OCI-LY7 (cell line): ENCODE data around the gene KPNA2. TPM values are rescaled to one million over a fixed set of nuclear protein-coding genes. Genes with fewer than 3 reads are reported as not detected.

Source experiments
- Bru-seq: library from RNA; stranded (reverse); fragments of 400-500 nt; gene quantifications from one replicate; lab custom pipeline; 2021; lab: Mats Ljungman, UMichigan
- BruChase-seq, 2 experiments: library from RNA; stranded (reverse); fragments of 400-500 nt; gene quantifications; one replicate each; lab custom pipeline; 2021; lab: Mats Ljungman, UMichigan
- BruUV-seq: library from RNA; stranded (reverse); fragments of 400-500 nt; replicated peaks from 2 replicates; lab custom pipeline; 2021; lab: Mats Ljungman, UMichigan
- CTCF ChIA-PET: fragments of 300-600 bp; sonication (Branson Sonifier 250); formaldehyde crosslinking; loops from one replicate; lab custom pipeline; 2022; ENCODE audit warnings: antibody characterized with exemption; ENCODE audit not compliant: unreplicated experiment; lab: Charles Lee
- POLR2A ChIA-PET: fragments of 300-600 bp; sonication (Branson Sonifier 250); formaldehyde crosslinking; loops from one replicate; lab custom pipeline; 2022; ENCODE audit warnings: antibody characterized with exemption; lab: Charles Lee
- DNase-seq: peaks from one replicate; pipeline ENCODE4 v3.0.0-alpha.2; 2015; ENCODE audit warnings: low spot score
- H2AFZ ChIP-seq: fragments of 200-600 bp; sonication (generic), shearing (Covaris generic); 2 replicates; pipeline ENCODE4 v1.6.1; 2014; ENCODE audit warnings: mild to moderate bottlenecking, antibody characterized with exemption, low read length, moderate library complexity
- H3K27ac ChIP-seq: fragments of 200-600 bp; sonication (generic); 2 replicates; pipeline ENCODE4 v1.5.1; 2014; ENCODE audit warnings: mixed run types, low read depth, mild to moderate bottlenecking, moderate library complexity, low read length, inconsistent platforms; ENCODE audit not compliant: poor library complexity, severe bottlenecking
- H3K36me3 ChIP-seq: fragments of 200-600 bp; sonication (generic); 2 replicates; pipeline ENCODE4 v1.6.1; 2014; ENCODE audit warnings: mild to moderate bottlenecking, antibody characterized with exemption, low read length, moderate library complexity, mixed read lengths; ENCODE audit not compliant: insufficient read depth
- H3K4me1 ChIP-seq: fragments of 200-600 bp; sonication (generic); 2 replicates; pipeline ENCODE4 v1.5.1; 2014; ENCODE audit warnings: mild to moderate bottlenecking, low read length; ENCODE audit not compliant: insufficient read depth, poor library complexity, severe bottlenecking
- H3K4me2 ChIP-seq: fragments of 200-600 bp; sonication (generic); 2 replicates; pipeline ENCODE4 v1.6.1; 2014; ENCODE audit warnings: mild to moderate bottlenecking, low read length
- H3K4me3 ChIP-seq: fragments of 200-600 bp; sonication (generic); 2 replicates; pipeline ENCODE4 v1.5.1; 2014; ENCODE audit warnings: mild to moderate bottlenecking, low read depth, low read length; ENCODE audit not compliant: poor library complexity, severe bottlenecking
- H3K79me2 ChIP-seq: fragments of 200-600 bp; sonication (generic); 2 replicates; pipeline ENCODE4 v1.6.1; 2016; ENCODE audit warnings: low read depth, mild to moderate bottlenecking, low read length, moderate library complexity, mixed read lengths; ENCODE audit not compliant: insufficient read depth
- H3K9me2 ChIP-seq: fragments of 200-600 bp; sonication (generic); 2 replicates; pipeline ENCODE4 v1.6.1; 2016; ENCODE audit warnings: mild to moderate bottlenecking, low read length, mixed read lengths; ENCODE audit not compliant: insufficient read depth
- H3K9me3 ChIP-seq: fragments of 200-600 bp; sonication (generic); 2 replicates; pipeline ENCODE4 v1.6.1; 2014; ENCODE audit warnings: mild to moderate bottlenecking, mixed run types, low read length, mixed read lengths
- H4K20me1 ChIP-seq: fragments of 200-600 bp; sonication (generic); 2 replicates; pipeline ENCODE4 v1.6.1; 2014; ENCODE audit warnings: mild to moderate bottlenecking, antibody characterized with exemption, low read length, moderate library complexity, mixed read lengths; ENCODE audit not compliant: insufficient read depth
- EZH2phosphoT487 ChIP-seq: fragments of 200-600 bp; sonication (generic); IDR thresholded peaks from 2 replicates; pipeline ENCODE4 v1.6.1; 2018; ENCODE audit warnings: low read depth, borderline replicate concordance, mild to moderate bottlenecking, mixed run types, antibody characterized with exemption, low read length, moderate library complexity, mixed read lengths
- intact Hi-C: fragments of 100-400 bp; cut with micrococcal nuclease; formaldehyde crosslinking; loops from one replicate; pipeline ENCODE4 v1.10.0; 2022; ENCODE audit not compliant: unreplicated experiment
- long read RNA-seq: library from polyadenylated mRNA; stranded (forward); transcript quantifications from one replicate; pipeline ENCODE4 v2.0.0, GENCODE V29; 2022
- total RNA-seq, 2 experiments: library from RNA; depleted of rRNA in 1 of 2; stranded (reverse); fragments of >200 nt in 1 of 2; shearing (Covaris generic) in 1 of 2; gene quantifications; 2 replicates each; pipeline ENCODE4 v1.2.3, GENCODE V29; 2014 to 2022
- TF ChIP-seq, protein P1 (sequence below): fragments of 200-600 bp; sonication (generic); conservative IDR thresholded peaks from 2 replicates; pipeline ENCODE4 v1.5.1; 2014; ENCODE audit warnings: mild to moderate bottlenecking, antibody characterized with exemption, low read length, moderate library complexity, mixed read lengths

The KPNA2 gene
- total RNA-seq (2014; rRNA removed; shearing (Covaris generic)), result 253 and 397 TPM in 2 replicates
- total RNA-seq (2022), result 394 and 416 TPM in 2 replicates
- percentile 99 among the genes with signal in this experiment for Bru-seq, nascent RNA
- percentile 97 among the genes with signal in this experiment for BruChase-seq, experiment 1, labeled RNA remaining after a 6-hour chase
- percentile 99 among the genes with signal in this experiment for BruChase-seq, experiment 2, labeled RNA remaining after a 2-hour chase
- long read RNA-seq, transcript KPNA2-201 (11 exons, 2,181 nt), result major isoform, 886 of 953 reads
- long read RNA-seq, partial matches to known transcripts, result 25 of 953 reads
- long read RNA-seq, other reads (novel, unspliced or antisense), result 42 of 953 reads

DNA sequence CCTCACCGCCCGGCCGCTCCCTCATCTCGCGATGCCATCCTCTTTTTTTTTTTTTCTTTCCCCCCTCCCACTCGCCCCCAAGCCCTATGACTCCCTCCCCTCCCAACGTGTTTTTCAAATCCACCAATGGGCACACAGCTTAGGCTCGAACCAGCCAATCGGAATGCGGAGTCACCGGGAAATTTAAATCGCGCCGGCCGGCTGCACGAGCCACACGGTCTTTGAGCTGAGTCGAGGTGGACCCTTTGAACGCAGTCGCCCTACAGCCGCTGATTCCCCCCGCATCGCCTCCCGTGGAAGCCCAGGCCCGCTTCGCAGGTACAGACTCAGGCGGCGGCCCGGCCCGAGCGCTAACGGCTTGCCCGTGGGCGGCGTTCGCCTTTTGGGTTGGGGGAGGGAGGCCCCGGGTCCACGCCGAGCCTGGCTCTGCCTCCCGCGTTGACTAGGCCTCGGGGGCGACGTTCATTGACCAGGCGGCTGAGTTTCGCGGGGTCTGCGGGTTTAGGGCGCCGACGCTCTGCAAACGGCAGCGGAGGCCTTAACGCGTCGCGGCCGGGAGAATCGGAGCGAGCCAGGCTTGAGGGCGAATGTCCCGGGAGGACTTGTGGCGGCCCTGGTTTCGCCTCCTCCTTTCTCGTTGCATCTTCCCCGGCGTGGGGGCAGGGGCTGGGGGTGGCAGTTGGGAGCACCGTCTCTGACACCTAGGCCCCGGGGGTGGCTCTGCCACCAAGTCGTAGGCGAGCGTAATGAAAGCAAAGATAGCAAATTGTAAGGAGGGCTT, at the start of gene KPNA2:
Gene KPNA2 (plus strand): TSS at position 213 of the 781 bp plus-strand sequence. CDS start 1,398 bp downstream, outside the sequence.
- Histone ChIP-seq H3K9me3 (no peaks in the 10 kb centered on the region), H3K27ac (peak within 1 kb of the TSS; percentile 78), H4K20me1 (peaks cover 34% of the 10 kb centered on the region), H3K4me2 (peak within 1 kb of the TSS; percentile 82), H3K4me3 (peak within 1 kb of the TSS; percentile 89), H3K79me2 (peaks cover 52% of the 10 kb centered on the region), H2AFZ (peak within 1 kb of the TSS; percentile 65; the same call in 1 of the 2 replicates), H3K36me3 (peaks cover 51% of the 10 kb centered on the region), H3K9me2 (no peaks in the 10 kb centered on the region), H3K4me1 (peaks cover 22% of the 10 kb centered on the region)
- DNase-seq, result peak; percentile 100
- intact Hi-C loops, result loop anchor here (1.0 to 5.0 kb wide), 3 partner anchors 15 to 477 kb away; partner anchors contain the start of genes NOL11 and PRKAR1A
- TSS peak; percentile 86 for BruUV-seq
- POLR2A ChIA-PET, result interaction anchor here (0.6 to 2.4 kb wide), 11 partner anchors 11 to 1884 kb away, joined by 3 to 13 read pairs (median 5); no protein-coding TSS in a partner anchor
- TF ChIP-seq EZH2phosphoT487, result no peak
- TF ChIP-seq, protein P1, sequence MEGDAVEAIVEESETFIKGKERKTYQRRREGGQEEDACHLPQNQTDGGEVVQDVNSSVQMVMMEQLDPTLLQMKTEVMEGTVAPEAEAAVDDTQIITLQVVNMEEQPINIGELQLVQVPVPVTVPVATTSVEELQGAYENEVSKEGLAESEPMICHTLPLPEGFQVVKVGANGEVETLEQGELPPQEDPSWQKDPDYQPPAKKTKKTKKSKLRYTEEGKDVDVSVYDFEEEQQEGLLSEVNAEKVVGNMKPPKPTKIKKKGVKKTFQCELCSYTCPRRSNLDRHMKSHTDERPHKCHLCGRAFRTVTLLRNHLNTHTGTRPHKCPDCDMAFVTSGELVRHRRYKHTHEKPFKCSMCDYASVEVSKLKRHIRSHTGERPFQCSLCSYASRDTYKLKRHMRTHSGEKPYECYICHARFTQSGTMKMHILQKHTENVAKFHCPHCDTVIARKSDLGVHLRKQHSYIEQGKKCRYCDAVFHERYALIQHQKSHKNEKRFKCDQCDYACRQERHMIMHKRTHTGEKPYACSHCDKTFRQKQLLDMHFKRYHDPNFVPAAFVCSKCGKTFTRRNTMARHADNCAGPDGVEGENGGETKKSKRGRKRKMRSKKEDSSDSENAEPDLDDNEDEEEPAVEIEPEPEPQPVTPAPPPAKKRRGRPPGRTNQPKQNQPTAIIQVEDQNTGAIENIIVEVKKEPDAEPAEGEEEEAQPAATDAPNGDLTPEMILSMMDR, result no peak
- CTCF ChIA-PET, result interaction anchor here (0.6 to 1.0 kb wide), 3 partner anchors 16 to 706 kb away, joined by 4 to 10 read pairs (median 5); no protein-coding TSS in a partner anchor

DNA sequence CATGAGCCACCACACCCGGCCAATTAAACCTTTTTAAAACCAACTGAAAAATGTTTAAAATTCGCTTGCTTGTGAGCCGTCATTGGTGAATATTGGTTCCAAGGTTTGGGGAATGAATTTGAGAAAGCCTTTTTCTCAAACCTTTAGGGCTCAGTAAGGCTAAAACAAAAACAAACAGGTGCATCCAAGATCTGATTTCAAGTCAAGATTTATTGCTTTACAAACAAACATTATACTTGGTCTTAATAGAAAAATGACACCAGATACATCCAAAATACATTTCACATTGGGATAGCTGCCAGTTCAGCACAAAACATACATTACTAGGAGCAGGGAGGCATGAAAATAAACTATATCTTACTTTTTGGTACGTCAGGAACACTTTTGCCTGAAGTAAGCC, 44.6 kb upstream of the KPNA2 start:
- H3K9me2 ChIP-seq, result no peaks in the 10 kb centered on the region
- H2AFZ ChIP-seq, result no peak overlapping the region
- H3K4me1 ChIP-seq, result peaks cover 21% of the 10 kb centered on the region
- H4K20me1 ChIP-seq, result no peaks in the 10 kb centered on the region
- no peak overlapping the region for H3K4me3 ChIP-seq
- H3K36me3 ChIP-seq, result no peaks in the 10 kb centered on the region
- ChIA-PET CTCF (no interaction called here), POLR2A (interaction anchor here (0.7 to 0.9 kb wide), 3 partner anchors 10 to 469 kb away, joined by 3 to 4 read pairs (median 3); no protein-coding TSS in a partner anchor)
- no TSS peak for BruUV-seq
- intact Hi-C loops, result no loop called here
- H3K79me2 ChIP-seq, result no peaks in the 10 kb centered on the region
- no peak overlapping the region for H3K4me2 ChIP-seq
- TF ChIP-seq, protein P1, result no peak
- TF ChIP-seq EZH2phosphoT487, result no peak
- DNase-seq, result no peak
- no peak overlapping the region for H3K27ac ChIP-seq
- H3K9me3 ChIP-seq, result no peaks in the 10 kb centered on the region
